Liver (tissue), 3 donors: Measurements from ENCODE around the gene COQ2.

Experiments
- EGR1 ChIP-seq, 2 donors: IDR thresholded peaks; 2 replicates each; pipeline ENCODE4 v1.6.1; 2016 to 2018; ENCODE audit warnings: antibody characterized with exemption in 2 of 2, low read depth in 2 of 2
- FOXA1 ChIP-seq: IDR thresholded peaks from 2 replicates; pipeline ENCODE4 v1.6.1; 2016; ENCODE audit warnings: antibody characterized with exemption
- HNF4A ChIP-seq, 2 donors: conservative IDR thresholded peaks; 2 replicates each; pipeline ENCODE4 v1.6.1; 2016; ENCODE audit warnings: antibody characterized with exemption in 2 of 2, mild to moderate bottlenecking in 2 of 2
- RAD21 ChIP-seq, 2 donors: IDR thresholded peaks; 2 replicates each; pipeline ENCODE4 v1.6.1; 2016; ENCODE audit warnings: antibody characterized with exemption in 2 of 2, mild to moderate bottlenecking in 2 of 2
- SP1 ChIP-seq: IDR thresholded peaks from 2 replicates; pipeline ENCODE4 v1.6.1; 2018; ENCODE audit warnings: antibody characterized with exemption, mild to moderate bottlenecking
- YY1 ChIP-seq: IDR thresholded peaks from 2 replicates; pipeline ENCODE4 v1.6.1; 2016; ENCODE audit warnings: antibody characterized with exemption, mild to moderate bottlenecking
- TF ChIP-seq, protein P1 (sequence below): fragments of 150-350 bp; IDR thresholded peaks from 2 replicates; pipeline ENCODE4 v1.5.1; 2017; ENCODE audit warnings: improper control_type of control experiment, low read depth, low read length; ENCODE audit not compliant: missing input control
- TF ChIP-seq, protein P2 (sequence below): IDR thresholded peaks from 2 replicates; pipeline ENCODE4 v1.6.1; 2016; ENCODE audit warnings: antibody characterized with exemption
- TF ChIP-seq, protein P3 (sequence below): IDR thresholded peaks from 2 replicates; pipeline ENCODE4 v1.6.1; 2016; ENCODE audit warnings: antibody characterized with exemption
- TF ChIP-seq, protein P4 (sequence below): IDR thresholded peaks from 2 replicates; pipeline ENCODE4 v1.6.1; 2016; ENCODE audit warnings: antibody characterized with exemption, mild to moderate bottlenecking
- TF ChIP-seq, protein P5 (sequence below): IDR thresholded peaks from 2 replicates; pipeline ENCODE4 v1.6.1; 2016; ENCODE audit warnings: antibody characterized with exemption
- donor health status: healthy.
- donor health status: healthy.

DNA sequence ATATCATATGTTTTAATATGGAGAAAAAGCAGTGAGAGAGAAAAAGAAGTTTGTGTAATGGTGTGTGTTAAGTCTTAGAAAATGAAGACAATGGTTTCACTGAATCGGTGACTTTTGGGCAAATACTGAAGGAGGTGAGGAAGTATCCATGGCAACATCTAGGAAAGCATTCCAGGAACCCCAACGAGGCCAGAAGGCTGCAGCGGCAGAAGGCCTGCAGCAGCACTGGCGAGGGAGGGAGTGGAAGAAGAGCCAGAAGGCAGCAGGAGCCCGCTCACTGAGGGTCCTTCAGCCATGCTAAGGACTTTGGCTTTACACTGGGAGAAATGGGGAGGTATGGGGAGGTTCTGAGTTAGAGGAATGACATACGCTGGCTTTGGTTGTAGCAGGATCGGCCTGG lies 26.8 kb downstream of the COQ2 start:
- TF ChIP-seq, protein P1, sequence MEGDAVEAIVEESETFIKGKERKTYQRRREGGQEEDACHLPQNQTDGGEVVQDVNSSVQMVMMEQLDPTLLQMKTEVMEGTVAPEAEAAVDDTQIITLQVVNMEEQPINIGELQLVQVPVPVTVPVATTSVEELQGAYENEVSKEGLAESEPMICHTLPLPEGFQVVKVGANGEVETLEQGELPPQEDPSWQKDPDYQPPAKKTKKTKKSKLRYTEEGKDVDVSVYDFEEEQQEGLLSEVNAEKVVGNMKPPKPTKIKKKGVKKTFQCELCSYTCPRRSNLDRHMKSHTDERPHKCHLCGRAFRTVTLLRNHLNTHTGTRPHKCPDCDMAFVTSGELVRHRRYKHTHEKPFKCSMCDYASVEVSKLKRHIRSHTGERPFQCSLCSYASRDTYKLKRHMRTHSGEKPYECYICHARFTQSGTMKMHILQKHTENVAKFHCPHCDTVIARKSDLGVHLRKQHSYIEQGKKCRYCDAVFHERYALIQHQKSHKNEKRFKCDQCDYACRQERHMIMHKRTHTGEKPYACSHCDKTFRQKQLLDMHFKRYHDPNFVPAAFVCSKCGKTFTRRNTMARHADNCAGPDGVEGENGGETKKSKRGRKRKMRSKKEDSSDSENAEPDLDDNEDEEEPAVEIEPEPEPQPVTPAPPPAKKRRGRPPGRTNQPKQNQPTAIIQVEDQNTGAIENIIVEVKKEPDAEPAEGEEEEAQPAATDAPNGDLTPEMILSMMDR = no peak
- TF ChIP-seq, protein P2, sequence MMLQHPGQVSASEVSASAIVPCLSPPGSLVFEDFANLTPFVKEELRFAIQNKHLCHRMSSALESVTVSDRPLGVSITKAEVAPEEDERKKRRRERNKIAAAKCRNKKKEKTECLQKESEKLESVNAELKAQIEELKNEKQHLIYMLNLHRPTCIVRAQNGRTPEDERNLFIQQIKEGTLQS = no peak
- TF ChIP-seq, protein P3, sequence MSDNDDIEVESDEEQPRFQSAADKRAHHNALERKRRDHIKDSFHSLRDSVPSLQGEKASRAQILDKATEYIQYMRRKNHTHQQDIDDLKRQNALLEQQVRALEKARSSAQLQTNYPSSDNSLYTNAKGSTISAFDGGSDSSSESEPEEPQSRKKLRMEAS = no peak
- TF ChIP-seq EGR1 (IDR thresholded peaks at IDR 0.05; ENCODE audit: low read depth in 2 of 2) (no peak), YY1 (no peak), SP1 (no peak), RAD21 (IDR thresholded peaks at IDR 0.05) (no peak), FOXA1 (no peak), HNF4A (conservative IDR thresholded peaks at IDR 0.05) (no peak)
- TF ChIP-seq, protein P4, sequence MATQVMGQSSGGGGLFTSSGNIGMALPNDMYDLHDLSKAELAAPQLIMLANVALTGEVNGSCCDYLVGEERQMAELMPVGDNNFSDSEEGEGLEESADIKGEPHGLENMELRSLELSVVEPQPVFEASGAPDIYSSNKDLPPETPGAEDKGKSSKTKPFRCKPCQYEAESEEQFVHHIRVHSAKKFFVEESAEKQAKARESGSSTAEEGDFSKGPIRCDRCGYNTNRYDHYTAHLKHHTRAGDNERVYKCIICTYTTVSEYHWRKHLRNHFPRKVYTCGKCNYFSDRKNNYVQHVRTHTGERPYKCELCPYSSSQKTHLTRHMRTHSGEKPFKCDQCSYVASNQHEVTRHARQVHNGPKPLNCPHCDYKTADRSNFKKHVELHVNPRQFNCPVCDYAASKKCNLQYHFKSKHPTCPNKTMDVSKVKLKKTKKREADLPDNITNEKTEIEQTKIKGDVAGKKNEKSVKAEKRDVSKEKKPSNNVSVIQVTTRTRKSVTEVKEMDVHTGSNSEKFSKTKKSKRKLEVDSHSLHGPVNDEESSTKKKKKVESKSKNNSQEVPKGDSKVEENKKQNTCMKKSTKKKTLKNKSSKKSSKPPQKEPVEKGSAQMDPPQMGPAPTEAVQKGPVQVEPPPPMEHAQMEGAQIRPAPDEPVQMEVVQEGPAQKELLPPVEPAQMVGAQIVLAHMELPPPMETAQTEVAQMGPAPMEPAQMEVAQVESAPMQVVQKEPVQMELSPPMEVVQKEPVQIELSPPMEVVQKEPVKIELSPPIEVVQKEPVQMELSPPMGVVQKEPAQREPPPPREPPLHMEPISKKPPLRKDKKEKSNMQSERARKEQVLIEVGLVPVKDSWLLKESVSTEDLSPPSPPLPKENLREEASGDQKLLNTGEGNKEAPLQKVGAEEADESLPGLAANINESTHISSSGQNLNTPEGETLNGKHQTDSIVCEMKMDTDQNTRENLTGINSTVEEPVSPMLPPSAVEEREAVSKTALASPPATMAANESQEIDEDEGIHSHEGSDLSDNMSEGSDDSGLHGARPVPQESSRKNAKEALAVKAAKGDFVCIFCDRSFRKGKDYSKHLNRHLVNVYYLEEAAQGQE = no peak
- TF ChIP-seq, protein P5, sequence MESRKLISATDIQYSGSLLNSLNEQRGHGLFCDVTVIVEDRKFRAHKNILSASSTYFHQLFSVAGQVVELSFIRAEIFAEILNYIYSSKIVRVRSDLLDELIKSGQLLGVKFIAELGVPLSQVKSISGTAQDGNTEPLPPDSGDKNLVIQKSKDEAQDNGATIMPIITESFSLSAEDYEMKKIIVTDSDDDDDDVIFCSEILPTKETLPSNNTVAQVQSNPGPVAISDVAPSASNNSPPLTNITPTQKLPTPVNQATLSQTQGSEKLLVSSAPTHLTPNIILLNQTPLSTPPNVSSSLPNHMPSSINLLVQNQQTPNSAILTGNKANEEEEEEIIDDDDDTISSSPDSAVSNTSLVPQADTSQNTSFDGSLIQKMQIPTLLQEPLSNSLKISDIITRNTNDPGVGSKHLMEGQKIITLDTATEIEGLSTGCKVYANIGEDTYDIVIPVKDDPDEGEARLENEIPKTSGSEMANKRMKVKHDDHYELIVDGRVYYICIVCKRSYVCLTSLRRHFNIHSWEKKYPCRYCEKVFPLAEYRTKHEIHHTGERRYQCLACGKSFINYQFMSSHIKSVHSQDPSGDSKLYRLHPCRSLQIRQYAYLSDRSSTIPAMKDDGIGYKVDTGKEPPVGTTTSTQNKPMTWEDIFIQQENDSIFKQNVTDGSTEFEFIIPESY = no peak
